ENCODE results near the gene DCAF4.

The DCAF4 gene

DNA sequence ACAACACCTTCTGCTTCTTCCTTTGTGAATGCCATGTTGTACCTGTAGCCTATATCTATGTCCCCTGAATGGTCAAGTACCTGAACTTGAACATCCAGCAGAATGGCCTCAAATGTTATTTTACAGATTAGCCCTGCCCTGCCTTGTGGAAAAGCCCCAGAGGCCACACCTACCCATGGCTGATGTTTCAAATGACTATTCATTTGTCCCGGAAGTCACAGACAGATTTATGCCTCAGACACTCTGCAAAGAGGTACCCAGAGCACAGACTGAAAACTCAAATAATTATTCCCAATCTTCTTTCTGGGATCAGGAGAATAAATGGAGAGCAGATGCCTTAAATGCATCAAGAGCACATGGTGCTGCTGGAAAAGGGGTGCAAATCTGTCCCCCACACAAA, 19.4 kb upstream of the DCAF4 start:
- DNase-seq (ENCODE audit: extremely low spot score): no peak
- CTCF ChIA-PET: interaction anchor here (4.8 to 6.1 kb wide), 3 partner anchors 14 to 392 kb away, joined by 53 to 295 read pairs (median 68); partner anchors contain the start of gene DPF3
- TF ChIP-seq, protein P1, sequence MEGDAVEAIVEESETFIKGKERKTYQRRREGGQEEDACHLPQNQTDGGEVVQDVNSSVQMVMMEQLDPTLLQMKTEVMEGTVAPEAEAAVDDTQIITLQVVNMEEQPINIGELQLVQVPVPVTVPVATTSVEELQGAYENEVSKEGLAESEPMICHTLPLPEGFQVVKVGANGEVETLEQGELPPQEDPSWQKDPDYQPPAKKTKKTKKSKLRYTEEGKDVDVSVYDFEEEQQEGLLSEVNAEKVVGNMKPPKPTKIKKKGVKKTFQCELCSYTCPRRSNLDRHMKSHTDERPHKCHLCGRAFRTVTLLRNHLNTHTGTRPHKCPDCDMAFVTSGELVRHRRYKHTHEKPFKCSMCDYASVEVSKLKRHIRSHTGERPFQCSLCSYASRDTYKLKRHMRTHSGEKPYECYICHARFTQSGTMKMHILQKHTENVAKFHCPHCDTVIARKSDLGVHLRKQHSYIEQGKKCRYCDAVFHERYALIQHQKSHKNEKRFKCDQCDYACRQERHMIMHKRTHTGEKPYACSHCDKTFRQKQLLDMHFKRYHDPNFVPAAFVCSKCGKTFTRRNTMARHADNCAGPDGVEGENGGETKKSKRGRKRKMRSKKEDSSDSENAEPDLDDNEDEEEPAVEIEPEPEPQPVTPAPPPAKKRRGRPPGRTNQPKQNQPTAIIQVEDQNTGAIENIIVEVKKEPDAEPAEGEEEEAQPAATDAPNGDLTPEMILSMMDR (IDR thresholded peaks at IDR 0.05; ENCODE audit: control extremely low read depth, extremely low read depth, low read depth, missing control alignments): no peak
- POLR2A ChIA-PET: no interaction called here

DNA sequence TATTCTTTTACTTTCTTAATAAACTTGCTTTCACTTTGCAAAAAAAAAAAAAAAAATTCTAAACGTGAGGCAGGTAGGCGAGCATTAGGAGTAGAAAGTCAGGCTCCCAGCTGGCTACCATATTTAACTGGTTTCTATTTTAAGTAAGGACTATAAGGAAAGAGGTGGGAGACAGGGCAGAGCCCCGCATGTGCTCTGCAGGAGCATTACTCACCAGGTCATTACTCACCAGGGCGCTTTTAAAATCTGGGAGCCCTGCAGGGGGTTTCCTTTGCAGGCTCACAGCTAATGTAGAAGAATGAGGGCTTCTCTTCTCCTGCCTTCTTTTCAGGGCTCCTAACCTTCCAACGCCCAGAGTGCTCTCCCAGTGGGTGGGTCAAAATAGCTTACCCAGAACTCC, 18.4 kb upstream of the DCAF4 start:
- ChIA-PET CTCF (interaction anchor here (1.3 to 6.1 kb wide), 6 partner anchors 11 to 393 kb away, joined by 4 to 68 read pairs (median 4); no protein-coding TSS in a partner anchor), POLR2A (no interaction called here)
- DNase-seq (ENCODE audit: extremely low spot score): no peak
- TF ChIP-seq, protein P1 (IDR thresholded peaks at IDR 0.05; ENCODE audit: control extremely low read depth, extremely low read depth, low read depth, missing control alignments): no peak

DNA sequence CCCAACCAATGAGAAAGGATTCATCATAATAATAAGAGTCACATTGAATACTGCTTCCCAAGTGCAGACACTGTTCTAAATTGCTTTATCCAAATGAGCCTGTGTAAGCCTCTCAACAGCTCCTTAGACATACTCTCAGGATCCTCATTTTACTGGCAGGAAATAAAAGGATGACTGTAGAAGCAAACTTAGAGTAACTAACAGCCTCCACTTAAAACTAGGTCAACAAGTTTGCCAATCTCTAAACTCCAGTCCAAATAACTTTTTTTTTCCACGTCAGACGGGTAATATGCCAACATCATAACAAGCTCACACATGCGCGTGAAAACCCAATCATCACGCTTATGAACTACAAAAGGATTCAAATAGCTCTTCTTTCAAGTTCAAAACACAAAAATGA, 17.1 kb upstream of the DCAF4 start:
- no peak for DNase-seq (ENCODE audit: extremely low spot score)
- TF ChIP-seq, protein P1 (IDR thresholded peaks at IDR 0.05; ENCODE audit: control extremely low read depth, extremely low read depth, low read depth, missing control alignments): no peak
- POLR2A ChIA-PET: no interaction called here
- CTCF ChIA-PET: interaction anchor here (1.0 to 6.1 kb wide), 10 partner anchors 8 to 398 kb away, joined by 3 to 68 read pairs (median 4); no protein-coding TSS in a partner anchor

DNA sequence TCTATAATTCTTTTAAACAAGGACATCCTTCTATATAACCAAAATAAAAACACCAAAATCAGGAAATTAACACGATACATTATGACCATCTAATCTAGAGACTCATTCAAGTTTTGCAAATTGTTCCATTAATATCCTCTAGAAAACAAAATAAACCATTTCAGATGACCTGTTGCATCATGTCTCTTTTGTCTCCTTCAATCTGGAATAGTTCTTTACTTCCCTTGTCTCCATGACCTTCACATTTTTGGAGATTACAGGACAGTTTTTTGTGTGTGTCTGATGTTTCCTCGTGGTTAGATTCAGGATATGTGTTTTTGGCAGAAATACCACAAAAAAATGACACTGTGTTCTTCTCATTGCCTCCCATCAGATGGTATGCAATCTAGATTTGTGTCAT, 12.5 kb upstream of the DCAF4 start:
- POLR2A ChIA-PET: no interaction called here
- CTCF ChIA-PET: interaction anchor here (1.1 kb wide), 1 partner anchor 9 kb away, joined by 6 read pairs; no protein-coding TSS in a partner anchor
- DNase-seq (ENCODE audit: extremely low spot score): no peak
- TF ChIP-seq, protein P1 (IDR thresholded peaks at IDR 0.05; ENCODE audit: control extremely low read depth, extremely low read depth, low read depth, missing control alignments): no peak

DNA sequence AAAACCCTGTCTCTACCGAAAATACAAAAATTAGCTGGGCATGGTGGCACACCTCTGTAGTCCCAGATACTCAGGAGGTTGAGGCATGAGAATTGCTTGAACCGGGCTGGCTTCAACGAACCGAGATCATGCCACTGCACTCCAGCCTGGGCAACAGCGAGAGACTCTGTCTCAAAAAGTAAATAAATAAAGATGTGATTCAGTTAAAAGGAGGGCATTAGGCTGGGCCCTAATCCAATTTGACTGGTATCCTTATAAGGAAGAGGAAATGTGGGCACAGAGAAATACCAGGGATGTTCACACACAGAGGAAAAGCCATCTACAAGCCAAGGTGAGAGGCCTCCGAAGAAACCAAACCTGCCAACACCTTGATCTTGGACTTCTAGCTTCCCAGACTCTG, 10.1 kb upstream of the DCAF4 start:
- DNase-seq (ENCODE audit: extremely low spot score): no peak
- ChIA-PET POLR2A (no interaction called here), CTCF (interaction anchor here (2.3 to 2.9 kb wide), 2 partner anchors 12 to 402 kb away, joined by 9 to 18 read pairs; no protein-coding TSS in a partner anchor)
- TF ChIP-seq, protein P1 (IDR thresholded peaks at IDR 0.05; ENCODE audit: control extremely low read depth, extremely low read depth, low read depth, missing control alignments): no peak

DNA sequence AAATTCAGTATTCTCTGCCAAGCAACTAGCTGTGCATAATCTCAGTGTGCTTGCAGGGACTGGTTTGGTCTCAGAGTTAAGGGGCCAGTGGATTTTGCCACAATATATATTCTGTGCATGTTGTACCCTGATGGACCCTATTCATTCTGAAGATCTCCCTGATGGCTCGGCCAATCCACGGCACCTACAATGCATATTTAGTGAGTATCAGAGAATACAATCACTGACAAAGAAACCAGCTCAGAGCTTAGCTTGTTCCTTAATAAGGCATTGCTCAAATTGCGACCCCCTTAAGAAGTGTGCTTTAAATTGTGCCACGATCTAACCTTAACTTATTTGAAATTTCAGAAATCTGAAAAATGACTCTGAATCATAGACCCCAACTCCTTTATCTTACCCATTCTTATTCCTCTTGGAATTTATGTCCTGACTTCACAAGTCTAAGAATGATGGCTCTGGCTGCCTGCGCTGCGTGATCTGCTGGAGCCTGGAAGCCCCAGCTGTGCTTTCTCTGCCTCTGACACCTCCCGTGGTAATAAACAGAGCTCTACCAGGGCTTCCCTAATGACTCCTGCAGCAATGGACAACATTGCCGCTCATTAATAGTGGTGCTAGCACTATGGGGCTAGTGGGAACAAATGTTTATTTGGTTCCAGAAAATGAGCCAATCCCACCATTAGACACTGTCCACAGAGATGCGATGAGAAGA, 9.0 kb upstream of the DCAF4 start:
- POLR2A ChIA-PET: no interaction called here
- CTCF ChIA-PET: interaction anchor here (1.3 to 2.9 kb wide), 4 partner anchors 8 to 404 kb away, joined by 3 to 18 read pairs (median 6); no protein-coding TSS in a partner anchor
- TF ChIP-seq, protein P1 (IDR thresholded peaks at IDR 0.05; ENCODE audit: control extremely low read depth, extremely low read depth, low read depth, missing control alignments): no peak

More for the DNA sequence above, 9.0 kb upstream of the DCAF4 start:
- DNase-seq (ENCODE audit: extremely low spot score): no peak
